HG02970 (cell line): ENCODE results near the gene NEAT1.

Experiments
- ATAC-seq: cut with Tn5 transposase; IDR thresholded peaks from one replicate; pipeline ENCODE4 v1.9.1; 2021; ENCODE audit warnings: mild to moderate bottlenecking, moderate library complexity, moderate number of reproducible peaks; ENCODE audit not compliant: unreplicated experiment, low FRiP score

Gene NEAT1

DNA sequence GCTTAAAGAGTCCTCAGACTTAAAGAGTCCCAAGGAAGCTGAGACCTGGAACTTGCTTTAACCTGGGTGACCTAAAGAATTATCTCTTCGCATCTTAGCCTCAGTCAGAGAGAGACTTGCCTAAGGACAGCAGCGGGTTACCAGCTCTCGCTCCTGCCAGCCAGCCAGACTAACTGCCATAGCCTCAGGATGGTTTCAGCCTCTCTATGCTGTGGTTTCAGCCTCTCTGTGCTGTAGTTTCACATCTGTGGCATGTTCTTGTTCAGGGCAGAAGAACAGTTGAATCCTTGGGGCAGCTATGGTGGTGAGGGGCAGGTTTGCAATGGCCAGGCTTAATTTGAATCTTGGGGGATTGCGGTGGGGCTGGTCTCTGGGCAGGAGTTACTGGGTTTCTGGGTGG is 33.9 kb upstream of the NEAT1 start:
- no peak for ATAC-seq

GRCh38 chr11:65389294-65389980 is 33.2 kb upstream of the NEAT1 start:
- ATAC-seq = no peak

GRCh38 chr11:65390099-65390941 is 32.3 kb upstream of the NEAT1 start:
- ATAC-seq = no peak

DNA sequence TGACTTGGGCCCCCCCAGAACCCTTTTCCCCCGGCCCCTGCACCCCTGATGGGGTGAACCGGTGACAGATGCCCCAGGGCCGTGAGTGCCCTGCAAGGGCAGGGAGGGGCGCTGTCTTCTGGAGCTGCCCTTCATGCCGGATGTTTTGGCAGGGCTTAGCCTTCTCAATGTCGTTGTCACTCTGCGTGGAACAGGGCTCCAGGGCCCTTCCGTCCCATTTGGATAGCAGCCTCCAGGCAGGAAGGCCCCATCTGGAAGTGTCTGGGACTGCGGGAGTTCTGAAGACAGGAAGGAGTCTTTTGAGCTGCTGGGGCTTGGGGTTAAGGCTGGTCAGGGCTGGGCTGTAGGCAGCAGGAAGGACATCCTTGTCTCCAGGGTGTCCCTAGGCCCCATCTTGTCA is 31.6 kb upstream of the NEAT1 start:
- ATAC-seq = no peak

- ATAC-seq = no peak
These were observed 30.3 kb upstream of the NEAT1 start for GRCh38 chr11:65392186-65392829.

DNA sequence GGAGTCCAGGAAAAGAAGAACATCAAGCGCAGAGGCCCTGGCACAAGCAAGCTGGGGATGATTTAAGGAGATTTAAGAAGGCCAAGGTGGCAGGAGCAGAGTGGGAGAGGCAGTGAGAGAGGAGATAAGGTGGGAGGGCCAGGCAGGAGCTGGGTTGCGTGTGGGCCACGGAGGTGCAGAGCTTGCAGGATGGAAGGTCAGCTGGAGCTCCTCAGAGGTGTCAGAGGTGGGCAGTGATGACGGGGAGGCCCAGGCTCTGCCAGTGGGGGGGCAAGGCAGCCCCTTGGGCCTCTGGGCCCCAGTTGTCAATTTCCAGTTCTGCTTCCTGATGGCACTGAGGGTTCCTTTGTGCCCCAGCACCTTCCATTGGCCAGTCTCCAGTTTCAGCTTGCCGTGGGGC is 29.7 kb upstream of the NEAT1 start:
- ATAC-seq = no peak

GRCh38 chr11:65393513-65394079 is 29.0 kb upstream of the NEAT1 start:
- ATAC-seq = no peak

- no peak for ATAC-seq
These were observed 28.5 kb upstream of the NEAT1 start for GRCh38 chr11:65394125-65394536.

DNA sequence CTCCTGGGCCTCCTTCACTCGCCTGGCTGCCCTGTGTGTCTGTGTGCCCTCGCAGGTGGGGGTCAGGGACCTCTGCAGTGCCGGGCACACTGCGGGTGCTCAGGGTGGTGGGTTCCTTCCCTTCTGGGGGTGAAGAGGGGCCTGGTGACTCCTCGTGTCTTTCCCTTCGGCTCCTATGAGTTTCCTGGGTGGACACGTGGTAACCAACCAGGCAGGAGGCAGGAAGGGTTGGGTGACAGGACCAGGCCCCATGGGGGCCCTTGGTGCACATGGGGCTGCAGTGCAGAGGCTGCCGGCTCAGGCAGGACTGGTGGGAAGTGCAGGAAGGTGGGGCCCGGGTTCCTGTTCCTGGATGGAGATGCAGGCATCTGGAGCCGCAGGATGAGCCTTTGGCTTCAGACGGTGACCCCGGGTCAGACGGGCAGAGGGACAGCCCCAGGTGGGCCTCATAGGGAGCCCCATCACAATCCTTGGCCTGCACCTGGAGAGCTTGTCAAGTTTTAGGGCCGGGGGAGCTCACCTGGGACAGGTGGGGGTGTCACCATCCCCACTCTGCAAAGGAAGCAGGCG is 26.6 kb upstream of the NEAT1 start:
- no peak for ATAC-seq

GRCh38 chr11:65396769-65397745 is 25.5 kb upstream of the NEAT1 start:
- no peak for ATAC-seq

GRCh38 chr11:65398362-65398910 is 24.2 kb upstream of the NEAT1 start:
- no peak for ATAC-seq

GRCh38 chr11:65399249-65399648 is 23.3 kb upstream of the NEAT1 start:
- no peak for ATAC-seq

DNA sequence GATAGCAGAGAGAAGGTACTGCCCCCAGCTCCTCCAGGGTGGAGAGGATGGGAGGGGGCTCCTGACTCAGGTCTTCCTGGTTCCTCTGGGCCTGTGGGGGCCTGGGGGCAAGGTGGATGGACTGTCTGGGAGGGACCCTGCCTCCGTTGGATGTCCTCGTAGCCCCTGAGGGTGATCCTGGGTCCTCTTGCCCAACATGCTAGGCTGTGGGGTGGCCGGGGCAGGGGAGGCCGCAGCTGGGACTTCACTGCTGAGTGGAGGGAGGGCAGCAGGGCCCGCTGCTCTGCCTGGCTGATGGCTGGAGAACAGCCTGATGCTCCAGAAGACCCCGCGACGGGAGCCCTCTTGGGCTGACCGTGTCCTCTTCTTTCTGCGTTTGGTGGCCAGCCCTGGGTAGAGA is 22.8 kb upstream of the NEAT1 start:
- ATAC-seq = no peak

DNA sequence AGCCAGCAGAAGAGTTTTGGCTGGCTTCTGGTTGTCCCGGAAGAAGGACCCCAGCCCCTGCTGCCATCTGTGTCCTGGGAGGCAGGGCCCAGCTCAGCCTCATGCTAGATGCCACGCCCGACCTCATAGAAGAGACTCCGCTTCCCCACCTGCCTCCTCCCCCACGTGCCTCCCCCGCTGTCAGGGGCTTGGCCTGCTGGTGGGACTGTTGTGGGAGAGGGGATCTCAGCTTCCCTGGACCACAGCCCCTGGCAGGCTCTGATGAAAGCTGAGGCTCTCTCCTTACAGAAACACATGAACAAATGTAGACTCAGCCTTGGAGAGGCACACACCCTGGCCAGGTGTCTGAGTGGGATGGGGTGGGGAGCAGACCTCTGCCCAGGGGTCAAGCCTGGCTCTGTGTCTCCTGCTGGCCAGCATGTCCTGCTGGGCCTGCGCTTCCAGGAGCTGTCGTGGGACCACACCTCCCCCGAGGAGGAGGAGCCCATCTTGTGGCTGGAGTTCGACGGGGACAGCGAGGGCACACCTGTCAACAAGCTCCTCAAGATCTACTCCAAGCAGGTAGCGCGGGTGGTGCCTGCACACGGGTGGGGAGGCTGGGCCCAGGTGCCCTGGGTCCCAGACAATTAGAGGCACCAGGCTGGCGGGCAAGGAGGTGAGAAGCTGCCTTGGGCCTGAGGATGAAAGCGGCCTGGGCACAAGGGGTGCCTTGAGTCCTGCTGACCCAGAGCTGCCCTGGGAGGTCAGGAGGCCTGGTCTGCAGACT is 22.1 kb upstream of the NEAT1 start:
- no peak for ATAC-seq

DNA sequence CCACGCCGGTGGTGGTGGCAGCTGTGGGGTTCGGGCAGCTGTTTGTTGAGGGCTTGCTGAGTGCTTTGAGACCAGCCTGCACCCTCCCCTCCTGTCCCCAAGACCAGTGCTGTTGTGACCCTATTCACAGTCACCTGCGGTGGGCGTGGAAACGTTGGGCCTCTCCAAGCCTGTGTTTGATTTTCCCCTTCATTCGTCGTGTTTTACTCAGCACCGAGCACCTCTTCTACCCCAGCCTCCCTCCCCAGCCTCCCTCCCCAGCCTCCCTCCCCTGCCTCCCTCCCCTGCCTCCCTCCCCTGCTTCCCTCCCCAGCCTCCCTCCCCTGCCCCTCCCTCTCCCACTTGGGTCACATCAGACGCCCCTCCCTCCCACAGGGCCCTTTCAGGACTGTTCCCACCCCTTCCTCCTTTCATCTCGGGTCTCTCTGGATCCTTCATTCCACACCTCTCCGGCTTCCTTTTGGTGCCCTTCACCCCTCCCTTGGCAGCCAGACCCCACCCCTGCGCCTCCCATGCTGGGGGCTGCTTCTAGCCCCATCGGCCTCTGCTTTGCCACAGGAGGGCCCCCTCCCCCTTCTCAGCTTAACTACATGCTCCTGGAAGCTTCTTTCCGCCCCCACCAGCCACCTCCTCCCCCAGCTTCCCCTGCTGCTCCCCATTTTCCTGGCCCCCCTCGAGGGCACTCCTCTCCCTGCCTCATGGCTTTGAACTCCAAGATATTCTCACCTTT is 21.4 kb upstream of the NEAT1 start:
- no peak for ATAC-seq

DNA sequence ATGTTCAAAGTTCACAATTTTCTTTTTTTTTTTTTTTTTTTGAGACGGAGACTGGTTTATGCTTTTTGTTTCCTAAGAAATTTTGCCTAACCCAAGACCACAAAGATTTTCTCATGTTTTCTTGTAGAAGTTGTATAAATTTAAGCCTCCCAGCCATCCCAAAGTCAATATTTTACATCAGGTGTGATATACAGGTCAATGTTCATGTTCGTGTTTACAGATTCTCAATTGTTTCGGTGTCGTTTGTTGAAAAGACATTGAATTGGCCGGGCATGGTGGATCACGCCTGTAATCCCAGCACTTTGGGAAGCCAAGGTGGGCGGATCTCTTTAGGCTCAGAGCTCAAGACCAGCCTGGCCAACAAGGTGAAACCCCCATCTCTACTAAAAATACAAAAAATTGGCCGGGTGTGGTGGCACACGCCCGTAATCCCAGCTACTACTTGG is 20.8 kb upstream of the NEAT1 start:
- no peak for ATAC-seq

GRCh38 chr11:65402790-65403189 is 19.8 kb upstream of the NEAT1 start:
- ATAC-seq = no peak

DNA sequence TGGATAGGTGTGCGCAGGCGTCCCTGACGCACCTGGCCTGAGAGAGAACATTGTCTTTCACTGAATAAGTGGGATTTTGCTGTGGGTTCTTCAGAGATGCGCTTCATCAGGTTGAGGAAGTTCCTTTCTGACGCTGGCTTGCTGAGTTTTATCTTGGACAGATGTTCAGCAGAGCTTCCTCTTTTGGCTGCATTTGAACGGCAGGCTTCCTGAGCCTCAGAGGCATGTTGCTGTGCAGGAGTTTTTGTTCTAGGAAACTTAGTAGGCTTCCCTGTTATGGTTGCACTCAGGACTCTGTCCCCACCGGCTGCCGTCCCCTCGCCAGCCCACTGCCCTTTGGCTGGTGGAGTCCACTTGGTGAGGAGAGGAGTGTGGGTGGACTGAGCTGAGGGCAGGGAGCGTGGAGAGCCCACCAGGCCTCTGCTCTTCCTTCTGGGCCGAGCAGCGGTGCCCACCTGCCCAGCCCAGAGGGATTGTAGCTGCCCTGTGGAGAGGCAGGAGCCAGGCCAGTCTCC is 18.9 kb upstream of the NEAT1 start:
- ATAC-seq = no peak
